HG03342 (cell line): ENCODE data around the gene MEA1.
A peak's percentile ranks its signal among the peaks of the same experiment; 100 is the strongest.
"Not testable (repeated sequence)": the region's sequence is repeated elsewhere in the genome, so short reads cannot be mapped to it uniquely, and the experiment has no call there.

Experiments
- ATAC-seq: cut with Tn5 transposase; IDR thresholded peaks from one replicate; pipeline ENCODE4 v1.9.1; 2021; ENCODE audit warnings: mild to moderate bottlenecking, moderate library complexity; ENCODE audit not compliant: unreplicated experiment

MEA1 gene

DNA sequence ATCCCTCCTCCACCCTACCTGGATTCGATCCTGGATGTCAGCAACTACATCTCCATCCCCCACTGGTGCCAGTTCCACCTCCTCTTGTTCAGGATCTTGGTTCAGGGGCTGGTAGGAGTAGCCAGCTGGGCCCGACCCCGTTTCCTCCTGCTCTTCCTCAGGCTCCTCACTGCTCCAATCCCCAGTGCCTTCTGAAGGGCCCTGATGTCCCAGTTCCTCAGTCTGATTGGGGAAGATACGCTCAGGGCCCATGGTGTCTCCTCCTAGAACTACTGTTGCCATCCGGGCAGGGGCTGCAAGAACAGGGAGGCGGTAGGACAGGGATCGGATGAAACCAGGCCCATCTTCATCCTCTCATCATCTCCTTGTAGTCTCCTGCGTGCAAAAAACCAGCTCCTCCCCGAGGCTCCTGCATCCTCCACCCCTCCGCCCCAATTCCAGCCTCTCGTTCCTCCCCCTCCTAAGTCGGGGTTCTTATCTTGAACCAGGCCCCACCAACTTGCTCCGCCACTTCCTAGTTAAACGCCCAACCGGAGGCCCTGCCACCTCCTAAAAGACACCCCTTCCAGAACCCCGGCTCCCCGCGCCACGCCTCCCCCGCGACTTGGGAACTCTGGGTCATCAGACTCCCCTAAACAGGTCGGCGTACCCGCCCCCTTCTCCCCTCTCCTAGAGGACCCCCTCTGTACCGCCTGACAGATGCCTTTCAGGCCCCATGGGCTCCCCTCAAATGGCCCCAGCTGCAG, 476 bp downstream of the MEA1 start:
- peak; percentile 12 for ATAC-seq

DNA sequence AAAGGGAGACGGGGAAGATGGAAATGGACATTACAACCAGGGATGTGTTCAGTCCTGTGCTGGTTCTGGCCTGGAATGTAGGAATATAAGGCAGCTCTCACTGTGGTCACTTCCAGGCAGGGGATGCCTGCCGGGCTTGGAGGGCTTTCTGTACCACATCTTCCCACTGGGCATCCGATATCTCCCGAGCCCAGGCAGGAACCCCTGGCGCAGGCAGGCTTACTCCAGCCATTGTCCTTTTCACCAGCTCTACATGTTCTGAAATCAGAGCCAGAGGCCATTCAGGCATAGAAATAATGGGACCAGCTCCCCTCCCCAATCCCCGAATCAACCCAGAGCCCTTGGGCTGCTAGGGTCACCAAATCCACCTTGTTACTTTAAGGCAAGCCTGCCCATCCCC, 1.4 kb downstream of the MEA1 start:
- no peak for ATAC-seq

DNA sequence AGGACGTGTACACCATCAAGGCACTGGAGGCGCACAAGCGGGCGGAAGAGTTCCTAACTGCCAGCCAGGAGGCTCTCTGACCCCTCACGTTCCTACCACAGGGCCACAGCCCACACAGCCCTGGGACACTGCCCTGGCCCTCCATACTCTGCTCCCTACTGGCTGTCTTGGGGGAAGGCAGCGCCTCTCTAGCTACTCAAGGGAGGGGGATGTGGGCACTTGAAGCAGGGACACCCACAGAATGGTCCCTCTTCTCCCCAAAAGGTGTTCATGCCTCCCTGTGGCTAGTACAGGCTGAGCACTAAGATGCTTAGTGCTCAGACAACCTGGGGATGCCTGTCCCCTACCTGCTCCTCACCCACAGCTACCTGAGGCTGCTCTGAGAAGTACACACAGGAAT, 2.5 kb downstream of the MEA1 start:
- ATAC-seq: no peak

DNA sequence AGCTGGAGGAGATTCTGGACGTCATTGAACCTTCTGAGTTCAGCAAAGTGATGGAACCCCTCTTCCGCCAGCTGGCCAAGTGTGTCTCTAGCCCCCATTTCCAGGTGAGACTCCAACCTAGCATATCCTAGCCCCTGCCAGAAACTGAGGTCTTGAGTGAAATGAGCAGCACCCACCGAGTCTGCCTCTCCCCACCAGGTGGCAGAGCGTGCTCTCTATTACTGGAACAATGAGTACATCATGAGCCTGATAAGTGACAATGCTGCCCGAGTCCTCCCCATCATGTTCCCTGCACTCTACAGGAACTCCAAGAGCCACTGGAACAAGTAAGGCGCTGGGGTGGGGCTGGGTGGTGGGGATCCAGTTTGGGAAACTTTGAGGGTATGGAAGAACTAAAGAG, 4.6 kb downstream of the MEA1 start:
- no peak for ATAC-seq

DNA sequence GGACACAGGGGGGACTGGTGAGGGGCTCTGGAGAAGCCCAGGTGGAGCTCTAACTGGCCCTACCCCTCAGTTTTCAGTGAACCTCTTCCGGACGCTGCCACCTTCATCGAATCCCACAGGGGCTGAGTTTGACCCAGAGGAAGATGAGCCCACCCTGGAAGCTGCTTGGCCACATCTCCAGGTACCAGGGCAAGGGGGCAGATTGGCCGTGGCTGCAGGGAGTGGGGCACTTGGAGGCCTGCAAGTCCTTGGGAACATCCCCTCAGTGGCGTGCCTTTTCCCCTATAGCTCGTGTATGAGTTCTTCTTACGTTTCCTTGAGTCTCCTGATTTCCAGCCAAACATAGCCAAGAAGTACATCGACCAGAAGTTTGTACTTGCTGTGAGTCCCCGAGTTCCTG, 6.6 kb downstream of the MEA1 start:
- ATAC-seq: no peak

DNA sequence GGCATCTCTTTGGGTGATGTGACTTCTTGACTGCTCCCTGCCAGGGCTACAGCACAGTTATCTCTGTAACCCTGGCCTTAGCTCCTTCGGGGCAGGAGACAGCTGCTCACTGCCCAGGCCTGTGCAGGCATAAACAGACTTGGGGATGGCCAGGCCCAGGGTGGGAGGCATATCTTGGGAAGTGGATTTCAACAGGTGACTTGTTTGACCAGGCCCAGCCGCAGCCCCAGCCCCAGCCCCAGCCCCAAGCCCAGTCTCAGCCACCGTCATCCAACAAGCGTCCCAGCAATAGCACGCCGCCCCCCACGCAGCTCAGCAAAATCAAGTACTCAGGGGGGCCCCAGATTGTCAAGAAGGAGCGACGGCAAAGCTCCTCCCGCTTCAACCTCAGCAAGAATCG, 7.5 kb downstream of the MEA1 start:
- no peak for ATAC-seq

DNA sequence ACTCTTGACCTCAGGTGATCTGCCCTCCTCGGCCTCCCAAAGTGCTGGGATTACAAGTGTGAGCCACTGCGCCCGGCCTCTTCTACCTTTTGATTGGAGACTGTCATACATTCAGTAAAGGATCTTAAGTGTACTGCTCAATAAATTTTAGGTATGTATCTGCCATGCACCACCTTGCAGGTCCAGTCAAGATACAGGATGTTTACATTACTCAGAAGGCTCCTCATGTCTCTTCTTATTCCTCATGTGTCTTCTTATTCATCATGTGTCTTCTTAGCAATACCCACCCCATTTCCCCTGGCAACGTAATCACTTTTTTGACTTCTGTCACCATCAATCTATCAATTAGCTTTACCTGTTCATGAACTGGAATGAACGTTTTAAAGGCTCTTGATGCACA, 7.9 kb downstream of the MEA1 start:
- no peak for ATAC-seq

DNA sequence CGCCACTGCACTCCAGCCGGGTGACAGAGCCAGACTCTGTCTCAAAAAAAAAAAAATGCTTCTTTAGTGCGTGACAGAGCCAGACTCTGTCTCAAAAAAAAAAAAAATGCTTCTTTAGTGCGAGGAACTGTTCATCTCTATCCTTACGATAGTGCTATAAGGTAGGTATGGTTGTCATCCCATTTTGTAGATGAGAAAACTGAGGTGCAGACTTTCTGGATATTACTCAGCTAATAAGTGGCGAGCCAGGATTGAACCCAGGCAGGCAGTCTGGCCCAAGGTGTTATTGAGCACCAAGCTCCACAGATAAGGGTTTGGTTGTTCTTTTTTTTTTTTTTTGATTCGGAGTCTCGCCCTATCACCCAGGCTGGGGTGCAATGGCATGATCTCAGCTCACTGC, 11.9 kb downstream of the MEA1 start:
- ATAC-seq: no peak

DNA sequence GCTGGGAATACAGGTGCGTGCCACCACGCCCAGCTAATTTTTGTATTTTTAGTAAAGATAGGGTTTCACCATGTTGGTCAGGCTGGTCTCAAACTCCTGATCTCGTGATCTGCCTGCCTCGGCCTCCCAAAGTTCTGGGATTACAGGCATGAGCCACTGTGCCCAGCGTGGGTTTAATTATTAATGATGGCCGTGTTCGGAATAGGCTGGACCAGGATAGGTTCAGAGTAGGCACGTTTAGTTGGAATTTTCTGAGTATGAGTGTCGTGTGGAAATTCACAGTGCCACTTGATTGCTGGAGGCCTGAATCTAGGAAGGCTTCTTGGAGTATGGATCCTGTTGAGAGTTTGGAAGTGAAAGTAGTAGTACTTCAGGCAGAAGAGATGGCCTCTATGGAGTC, 15.5 kb downstream of the MEA1 start:
- ATAC-seq: not testable (repeated sequence)

DNA sequence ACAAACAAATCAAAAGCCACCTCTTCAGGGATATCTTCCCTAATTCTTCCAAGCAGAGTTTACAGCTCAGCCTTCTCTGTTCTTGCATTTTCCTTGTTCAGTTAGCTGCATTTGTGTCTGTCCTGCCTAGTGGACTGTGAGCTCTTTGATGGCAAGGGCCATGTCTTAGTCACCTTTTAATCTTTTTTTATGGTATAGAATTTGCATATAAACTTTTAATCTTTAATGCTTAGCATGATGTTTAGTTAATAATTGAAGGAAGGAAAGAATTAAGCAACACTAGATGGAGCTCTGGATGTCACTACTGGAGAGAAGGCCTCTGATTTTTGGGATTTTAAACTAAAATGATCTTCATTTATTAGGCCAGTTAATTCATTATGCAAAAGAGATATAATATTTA, 17.2 kb downstream of the MEA1 start:
- ATAC-seq: no peak

DNA sequence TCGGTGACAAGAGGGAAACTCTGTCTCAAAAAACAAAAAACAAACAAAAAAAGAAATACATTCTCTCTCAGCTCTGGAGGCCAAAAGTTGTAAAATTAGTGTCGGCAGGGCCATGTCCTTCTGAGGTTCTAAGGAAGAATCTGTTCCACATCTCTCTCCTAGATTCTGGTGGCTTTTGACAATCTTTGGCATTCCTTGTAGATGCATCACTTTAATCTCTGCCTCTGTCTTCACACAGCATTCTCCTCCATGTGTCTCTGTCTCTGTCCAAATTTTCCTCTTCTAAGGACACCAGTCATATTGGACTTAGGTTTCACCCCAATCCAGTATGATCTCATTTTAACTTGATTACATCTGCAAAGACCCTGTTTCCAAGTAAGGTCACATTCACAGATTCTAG, 20.3 kb downstream of the MEA1 start:
- ATAC-seq: no peak

DNA sequence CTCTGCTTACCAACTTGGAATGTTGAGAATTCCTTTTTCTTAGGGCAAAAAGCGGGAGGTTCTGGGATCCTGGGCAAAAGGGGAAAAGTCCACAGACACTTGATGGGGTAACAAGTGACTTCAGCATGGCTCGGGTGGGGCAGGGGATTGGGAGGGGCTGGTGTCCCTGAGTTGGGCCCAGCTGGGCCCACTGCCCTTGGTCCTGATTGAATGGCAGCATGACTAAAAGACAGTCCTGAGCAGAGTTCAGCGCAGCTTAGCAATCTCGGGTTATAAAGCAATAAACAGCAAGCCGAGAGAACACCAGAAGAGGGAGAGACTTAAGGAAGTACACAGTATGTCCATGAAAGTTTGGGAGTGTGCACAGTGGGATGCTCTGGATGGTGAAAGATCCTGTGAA, 23.8 kb downstream of the MEA1 start:
- no peak for ATAC-seq

DNA sequence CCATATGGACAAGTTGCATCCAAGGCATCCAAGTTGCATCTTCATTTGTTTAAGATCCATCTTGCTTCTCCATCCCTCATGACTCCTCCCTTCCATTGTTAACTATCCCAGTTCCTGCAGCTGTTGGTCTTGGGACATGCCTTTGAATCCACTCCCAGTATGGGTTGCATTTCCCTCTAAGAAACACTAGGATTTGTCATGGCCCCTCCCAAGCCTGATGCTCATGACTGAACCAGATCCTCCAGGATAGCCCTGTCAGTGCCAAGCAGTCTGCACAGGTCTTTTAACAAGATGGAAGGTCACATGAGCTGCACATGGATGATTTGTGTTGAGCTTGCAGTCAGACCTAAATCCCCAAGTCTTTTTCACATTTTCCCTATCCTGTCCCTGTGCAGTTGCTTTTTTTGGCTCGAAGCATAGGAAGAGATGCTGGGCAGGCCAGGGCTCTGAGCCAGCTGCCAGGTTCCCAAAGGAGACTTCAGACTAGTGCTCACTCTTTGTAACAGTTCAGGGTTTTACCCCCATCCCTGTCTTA, 25.2 kb downstream of the MEA1 start:
- ATAC-seq: no peak

DNA sequence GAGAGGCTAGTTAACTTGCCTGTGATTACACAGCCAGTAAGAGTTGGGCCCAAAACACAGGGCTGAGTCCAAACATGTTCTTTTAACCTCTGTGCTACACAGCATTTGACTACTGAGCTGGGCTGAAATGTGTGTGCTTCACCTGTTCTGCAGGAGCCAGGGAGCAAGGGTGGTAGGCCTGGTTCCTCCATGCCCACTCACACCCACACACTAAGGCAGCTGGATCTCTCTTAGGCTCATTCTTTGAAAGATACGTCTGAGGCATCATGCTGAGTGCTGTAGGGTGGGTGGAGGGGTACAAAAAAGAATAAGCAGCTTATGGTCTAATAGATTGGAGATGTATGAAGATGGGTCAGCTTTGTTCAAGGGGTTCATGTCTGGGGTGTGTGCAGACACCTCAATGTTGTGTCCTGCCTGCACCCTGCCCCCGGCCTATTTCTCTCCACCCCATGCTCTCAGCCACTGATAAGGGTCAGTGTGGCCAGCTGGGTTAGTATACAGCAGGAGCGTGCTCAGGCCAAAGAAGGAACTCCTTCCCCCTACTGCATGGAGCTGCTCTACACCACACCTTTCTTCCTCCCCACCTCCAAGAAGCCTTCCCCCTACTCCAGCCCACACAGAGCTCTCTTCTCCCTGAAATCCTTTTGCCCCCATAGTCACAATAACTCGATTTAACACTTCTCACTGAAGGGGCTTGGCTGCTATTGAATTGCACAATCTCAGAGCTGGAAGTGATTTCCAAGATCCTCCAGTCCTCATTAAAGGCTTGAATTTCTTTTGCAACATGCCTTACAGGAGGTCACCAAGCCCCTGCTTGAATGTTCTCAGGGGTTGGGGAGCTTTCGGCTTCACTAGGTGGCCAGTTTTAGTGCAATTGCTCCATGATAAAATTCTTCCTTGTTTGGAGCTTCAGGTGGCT, 26.0 kb downstream of the MEA1 start:
- no peak for ATAC-seq

DNA sequence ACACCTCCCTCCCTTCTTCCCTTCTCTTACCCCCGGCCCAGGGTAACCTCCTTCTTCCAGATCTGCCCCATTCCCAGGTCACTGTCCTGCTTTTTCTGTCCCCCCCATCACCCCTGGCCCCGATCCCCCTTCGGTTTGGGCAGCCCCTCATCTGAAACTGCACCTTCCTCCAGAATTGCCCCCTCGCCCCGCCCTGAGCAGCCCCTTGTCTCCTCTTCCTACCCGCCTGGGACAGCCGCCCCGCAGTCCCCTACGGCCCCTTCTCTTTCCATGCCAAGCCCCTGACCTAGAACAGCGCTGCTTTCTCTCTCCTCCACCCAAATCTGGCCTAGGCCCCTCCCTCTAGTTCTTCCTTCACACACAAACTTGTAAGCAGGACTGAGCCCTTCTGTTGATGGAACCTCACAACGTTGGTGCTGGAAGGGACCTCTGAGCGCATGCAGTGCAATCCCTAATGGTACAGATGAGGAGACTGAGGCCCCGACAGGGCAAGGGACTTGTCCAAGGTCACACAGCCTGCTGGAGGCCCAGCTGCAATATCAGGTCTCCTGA, 28.7 kb downstream of the MEA1 start:
- ATAC-seq: no peak

DNA sequence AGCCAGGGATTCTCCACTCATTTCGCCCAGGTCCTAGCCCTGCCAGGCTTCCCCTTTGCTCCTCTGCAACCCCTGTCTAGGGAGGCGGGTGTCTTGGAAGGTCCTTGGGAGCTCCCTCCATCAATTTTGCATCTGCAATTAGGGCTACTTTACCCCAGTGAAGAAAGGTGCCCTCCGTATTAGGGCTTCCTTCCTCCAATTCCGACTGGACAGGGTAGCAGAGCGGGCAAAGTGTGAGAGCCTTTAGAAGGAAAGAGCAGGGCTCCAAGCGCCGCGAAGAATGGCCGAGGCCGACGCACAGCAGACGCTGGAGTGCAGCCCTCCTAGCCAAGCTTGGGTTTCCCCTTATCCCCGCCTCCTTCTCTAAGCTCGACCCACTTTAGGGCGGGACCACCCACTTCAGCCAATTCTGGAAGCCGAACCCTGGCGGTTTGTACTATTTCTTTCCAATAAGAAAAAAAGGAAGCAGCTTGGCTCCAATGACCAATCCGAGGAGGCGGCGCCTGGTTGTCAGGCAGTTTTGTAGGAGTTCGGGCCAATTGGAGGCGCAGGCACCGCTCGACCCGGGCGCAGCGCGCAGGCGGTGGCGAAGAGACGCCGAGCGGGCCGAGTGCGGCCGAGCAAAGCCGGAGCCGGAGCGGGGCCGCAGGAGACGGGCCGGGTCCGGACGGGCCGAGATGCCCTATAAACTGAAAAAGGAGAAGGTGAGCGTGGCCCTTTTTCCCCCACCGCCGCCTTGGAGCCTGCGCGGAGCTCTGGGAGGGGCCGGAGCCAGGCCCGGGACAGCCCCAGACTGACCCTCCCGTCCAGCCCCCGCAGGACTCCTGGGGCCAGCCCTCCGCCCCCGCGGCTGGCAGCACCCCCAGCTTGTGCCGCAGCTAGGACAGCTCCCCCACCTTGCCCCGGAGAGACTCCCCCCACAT, 29.5 kb downstream of the MEA1 start, which contains the start of gene PPP2R5D:
Gene PPP2R5D (plus strand): TSS at position 570 of the 923 bp plus-strand sequence. CDS start 108 bp downstream, at position 678.
- peak; percentile 95 for ATAC-seq

DNA sequence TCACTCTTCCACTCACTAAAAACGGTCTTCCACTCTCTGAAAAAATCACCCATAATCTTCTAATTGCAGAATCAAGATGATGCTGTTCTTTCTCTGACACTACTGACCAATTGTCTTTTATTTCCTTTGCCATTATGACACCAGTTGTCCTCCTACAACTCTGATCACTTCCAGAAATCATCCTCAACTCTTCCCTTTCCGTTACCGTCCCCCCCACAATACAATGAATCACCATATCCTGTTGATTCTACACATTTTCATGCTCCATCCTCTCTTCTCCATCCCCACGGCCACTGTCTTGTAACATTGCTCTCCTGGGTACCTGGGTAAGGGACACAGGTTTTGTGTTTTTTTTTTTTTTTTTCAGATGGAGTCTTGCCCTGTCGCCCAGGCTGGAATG, 31.9 kb downstream of the MEA1 start:
- ATAC-seq: no peak

DNA sequence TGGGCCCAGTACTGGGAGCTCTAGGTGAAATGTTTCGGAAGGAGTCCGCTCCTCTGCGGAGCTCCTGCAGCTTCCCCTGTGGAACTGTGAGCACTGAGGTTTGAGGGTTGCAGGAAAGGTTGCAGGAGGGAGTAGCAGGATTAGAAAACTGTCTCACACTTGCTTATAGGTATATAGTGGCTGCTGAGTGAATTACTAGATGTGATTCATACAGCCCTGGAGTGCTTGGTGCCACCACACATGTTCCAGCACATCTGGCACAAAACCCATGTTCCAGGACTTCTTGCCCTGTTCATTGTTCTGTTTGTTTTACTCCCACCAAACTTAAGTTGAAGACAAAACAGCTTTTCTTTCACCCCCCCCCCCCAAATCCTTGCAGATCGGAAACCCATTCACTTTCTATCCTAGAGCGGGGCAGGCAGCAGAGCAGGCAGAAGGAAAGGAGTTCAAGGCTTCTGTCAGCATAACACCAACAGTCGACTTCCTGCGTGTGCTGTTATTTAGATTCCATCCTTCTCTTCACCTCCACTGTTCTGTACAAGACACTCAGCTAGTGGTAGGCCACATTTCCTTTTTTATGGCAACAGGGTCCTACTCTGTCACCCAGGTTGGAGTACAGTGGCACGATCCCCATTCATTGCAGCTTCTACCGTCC, 34.1 kb downstream of the MEA1 start:
- no peak for ATAC-seq

DNA sequence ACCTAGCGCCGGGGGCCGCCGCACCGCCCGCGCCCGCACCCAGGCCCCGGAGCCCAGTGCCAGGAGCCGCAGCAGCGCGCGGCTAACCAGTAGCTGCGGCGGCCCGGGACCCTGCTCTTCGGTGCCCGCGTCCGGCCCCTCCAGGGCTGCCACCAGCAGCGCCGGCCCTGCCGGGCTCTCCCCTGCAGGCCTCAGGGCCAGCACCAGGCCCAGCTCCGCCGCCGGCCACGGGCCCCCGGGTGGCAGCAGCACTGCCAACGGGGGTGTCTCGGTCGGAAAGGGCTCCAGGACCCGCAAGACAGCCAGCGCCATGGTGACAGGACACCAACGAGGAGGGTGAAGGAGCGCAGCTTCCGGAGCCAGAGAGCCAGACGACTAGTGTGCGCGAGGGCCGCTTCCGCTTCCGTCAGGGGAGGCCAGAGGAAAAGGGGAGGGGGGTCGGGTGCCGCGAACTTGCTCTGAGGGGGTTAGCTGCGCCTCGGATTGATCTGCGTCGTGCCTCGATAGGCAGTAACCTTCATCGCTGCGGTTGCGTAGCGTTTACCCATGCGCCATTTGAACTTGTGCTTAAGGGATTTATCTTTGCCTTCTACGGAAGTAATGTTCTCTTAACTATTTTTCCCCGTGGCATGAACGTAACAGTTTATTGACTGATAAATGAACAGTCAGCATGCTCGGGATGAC, 34.8 kb downstream of the MEA1 start, which contains the start of gene PEX6:
Gene PEX6 (minus strand): TSS at position 343 of the 684 bp plus-strand sequence. CDS start 31 bp downstream, at position 312.
- peak; percentile 92 for ATAC-seq
